Esophagus muscularis mucosa (tissue), 3 donors: Measurements from ENCODE around the gene RYR1.

ENCODE experiments used
- CTCF ChIP-seq, 3 experiments: fragments of 200-600 bp in 2 of 3; fragments of 450-650 bp in 1 of 3; sonication (generic) in 2 of 3; IDR thresholded peaks; one replicate each; pipeline ENCODE4 v1.5.1; 2017 to 2019; ENCODE audit warnings: antibody characterized with exemption in 3 of 3, mild to moderate bottlenecking in 2 of 3, moderate library complexity in 1 of 3
- POLR2A ChIP-seq: fragments of 450-650 bp; IDR thresholded peaks from one replicate; pipeline ENCODE4 v1.6.1; 2017; ENCODE audit warnings: antibody characterized with exemption, moderate library complexity, mild to moderate bottlenecking, low read depth

GRCh38 chr19:38583219-38583984 is 149.9 kb downstream of the RYR1 start:
- TF ChIP-seq CTCF (IDR thresholded peaks at IDR 0.05): no peak
- TF ChIP-seq POLR2A: no peak
